NCI-H2196 treated with DMSO at 0.1 percent for 48 hours (cell line): ENCODE data around the gene MC2R.
"Not testable (repeated sequence)": the region's sequence is repeated elsewhere in the genome, so short reads cannot be mapped to it uniquely, and the experiment has no call there.

Experiments
- DNase-seq: peaks from one replicate; lab custom pipeline; 2025; ENCODE audit not compliant: unreplicated experiment; lab: John Stamatoyannopoulos, UW

The MC2R gene

DNA sequence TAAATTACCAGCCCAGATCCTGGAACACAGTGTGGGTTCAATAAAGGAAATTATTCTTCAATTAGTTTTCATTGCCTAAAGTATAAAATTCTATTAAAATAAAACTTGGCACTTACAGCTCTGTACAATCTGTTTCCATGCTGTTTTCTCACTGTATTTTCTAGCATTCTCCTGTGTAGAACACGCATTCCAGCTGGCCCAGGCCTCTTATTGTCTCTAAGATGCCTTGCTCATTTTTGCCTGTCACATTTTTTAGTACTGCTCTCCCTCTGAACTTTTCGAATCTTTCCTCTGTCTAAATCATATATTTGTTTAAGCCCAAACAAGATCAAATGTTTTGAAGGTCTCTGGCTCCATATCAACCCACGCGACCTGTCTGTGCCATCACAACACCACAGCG is 20.8 kb downstream of the MC2R start:
- no peak for DNase-seq

GRCh38 chr18:13893418-13893760 is 21.9 kb downstream of the MC2R start:
- DNase-seq = no peak

DNA sequence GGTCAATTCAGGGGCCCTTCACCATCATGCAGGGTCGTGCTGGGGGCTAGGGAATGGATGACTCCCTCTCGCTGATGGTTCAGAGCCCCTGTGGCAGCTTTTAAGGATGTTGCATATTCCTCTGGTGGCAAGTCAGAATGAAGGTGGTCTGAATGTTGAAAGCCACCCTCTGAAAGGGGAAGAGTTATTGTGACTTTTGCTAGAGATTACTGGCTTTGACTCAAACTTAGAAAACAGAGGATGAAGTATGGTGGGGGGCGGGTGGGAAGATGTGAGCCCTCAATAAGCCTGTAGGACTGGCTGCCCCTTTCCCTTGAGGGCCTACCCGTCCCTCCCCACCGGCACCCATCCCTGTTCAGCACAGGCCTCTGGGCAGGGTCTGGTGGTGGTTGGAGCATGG is 23.2 kb downstream of the MC2R start:
- DNase-seq = no peak

DNA sequence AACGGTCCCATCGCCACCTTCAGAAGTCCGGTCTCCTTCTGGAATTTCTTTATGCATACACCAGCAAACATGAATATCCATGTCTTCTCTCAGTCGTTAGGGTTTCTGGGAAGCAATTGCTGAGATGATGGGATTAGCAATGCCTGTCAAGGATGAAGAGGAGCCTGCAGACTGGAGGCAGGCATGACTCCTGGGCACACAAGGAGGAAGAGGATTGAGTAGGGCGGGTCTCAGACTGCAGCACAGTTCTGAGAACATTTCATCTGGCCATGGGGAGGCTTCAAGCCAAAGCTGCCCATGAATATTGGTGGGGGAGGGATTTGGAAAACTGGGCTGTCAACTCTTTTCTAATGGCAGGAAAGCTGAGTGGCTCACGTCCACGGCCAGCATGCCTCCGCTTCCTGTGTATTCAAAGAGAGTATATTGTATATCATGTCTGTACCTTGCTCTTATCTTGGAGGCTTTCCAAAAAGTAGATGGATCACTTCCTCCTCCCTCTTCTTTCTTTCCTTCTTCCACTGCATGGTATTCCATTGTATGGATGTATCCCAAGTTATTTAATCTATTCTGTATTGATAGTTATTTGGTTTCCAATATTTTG is 24.5 kb downstream of the MC2R start:
- no peak for DNase-seq

GRCh38 chr18:13889671-13890070 is 25.7 kb downstream of the MC2R start:
- no peak for DNase-seq

- no peak for DNase-seq
Measured at GRCh38 chr18:13888191-13888716, 27.1 kb downstream of the MC2R start.

- DNase-seq = no peak
Measured at GRCh38 chr18:13885009-13885408, 30.3 kb downstream of the MC2R start.

- no peak for DNase-seq
Measured at GRCh38 chr18:13879937-13880336, 35.4 kb downstream of the MC2R start.

DNA sequence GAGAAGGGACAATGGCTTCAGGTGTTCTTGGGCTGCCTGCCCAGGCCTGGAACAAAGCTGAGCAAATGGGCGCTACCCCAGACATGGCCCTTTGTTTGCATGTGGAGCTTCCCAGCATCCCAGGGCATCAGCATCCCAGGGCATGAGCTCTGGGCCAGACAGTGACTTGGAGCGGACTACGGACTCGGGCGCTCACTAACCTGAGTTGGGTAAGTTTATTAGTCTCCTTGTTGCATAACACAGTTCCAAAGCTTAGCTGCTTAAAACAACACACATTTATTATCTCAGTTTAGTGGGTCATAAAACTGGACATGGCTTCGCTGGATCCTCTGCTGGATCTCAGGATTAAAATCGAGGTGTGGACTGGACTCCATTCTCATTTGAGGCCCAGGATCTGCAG is 35.8 kb downstream of the MC2R start:
- no peak for DNase-seq

GRCh38 chr18:13878857-13879256 is 36.5 kb downstream of the MC2R start:
- no peak for DNase-seq

DNA sequence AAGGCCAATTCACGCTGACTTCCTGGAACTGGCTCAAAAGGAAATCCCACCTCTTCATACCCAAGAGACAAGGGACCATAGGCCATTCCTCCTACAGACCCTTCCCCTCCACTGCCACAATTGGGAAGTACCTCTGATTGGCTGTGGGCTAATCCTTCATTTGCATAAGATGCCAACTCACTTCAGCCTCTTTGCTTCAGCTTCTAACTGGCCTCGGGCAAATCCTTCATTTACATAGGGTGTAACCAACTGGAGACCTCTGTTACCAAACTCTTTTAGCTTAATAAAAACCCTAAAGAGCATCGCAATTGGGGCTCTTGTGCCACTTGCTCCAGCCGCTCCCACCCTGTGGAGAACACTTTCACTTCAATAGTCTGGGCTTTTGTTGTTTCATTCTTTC is 38.2 kb downstream of the MC2R start:
- no peak for DNase-seq

GRCh38 chr18:13874558-13874957 is 40.8 kb downstream of the MC2R start:
- DNase-seq = no peak

- DNase-seq = no peak
Measured at GRCh38 chr18:13872932-13873331, 42.4 kb downstream of the MC2R start.

- DNase-seq = no peak
Measured at GRCh38 chr18:13872373-13872772, 43.0 kb downstream of the MC2R start.

GRCh38 chr18:13871701-13872100 is 43.6 kb downstream of the MC2R start:
- DNase-seq = no peak

DNA sequence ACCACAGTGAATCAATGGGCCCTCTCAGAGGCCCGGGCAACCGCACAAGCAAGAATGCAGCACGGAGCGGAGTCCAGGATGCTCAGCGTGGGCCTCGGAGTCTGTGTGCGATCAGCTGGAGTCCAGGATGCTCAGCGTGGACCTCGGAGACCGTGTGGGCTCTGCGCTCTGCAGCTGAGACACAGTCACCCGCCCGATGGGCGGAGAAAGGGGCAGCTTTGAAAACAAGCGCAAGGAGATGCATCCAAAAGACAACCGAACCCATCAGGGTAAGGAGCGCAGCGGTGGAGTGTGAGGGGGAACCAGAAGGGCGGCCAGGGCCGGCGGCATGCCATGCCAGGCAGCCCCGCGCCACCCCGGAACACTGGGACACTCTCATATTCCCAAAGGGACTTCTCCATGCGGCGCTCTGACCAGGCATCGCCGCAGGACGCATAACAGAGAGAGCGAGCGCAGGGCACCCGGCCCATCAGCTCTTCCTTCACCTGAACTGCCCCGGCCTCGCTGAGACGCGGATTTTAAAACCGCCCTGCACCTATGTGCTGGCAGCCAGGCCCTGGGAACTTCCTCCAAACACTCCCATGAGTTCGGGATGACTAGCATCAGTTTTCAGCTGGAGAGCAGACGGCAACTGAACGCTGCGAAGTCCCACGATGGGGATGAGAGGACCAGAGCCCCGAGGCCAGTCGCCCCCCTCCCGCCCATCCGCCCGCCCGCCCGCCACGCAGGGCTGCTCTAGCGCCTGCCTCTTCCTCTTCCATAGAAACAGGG is 46.6 kb downstream of the MC2R start:
- no peak for DNase-seq

GRCh38 chr18:13862898-13863297 is 52.4 kb downstream of the MC2R start:
- DNase-seq = not testable (repeated sequence)

DNA sequence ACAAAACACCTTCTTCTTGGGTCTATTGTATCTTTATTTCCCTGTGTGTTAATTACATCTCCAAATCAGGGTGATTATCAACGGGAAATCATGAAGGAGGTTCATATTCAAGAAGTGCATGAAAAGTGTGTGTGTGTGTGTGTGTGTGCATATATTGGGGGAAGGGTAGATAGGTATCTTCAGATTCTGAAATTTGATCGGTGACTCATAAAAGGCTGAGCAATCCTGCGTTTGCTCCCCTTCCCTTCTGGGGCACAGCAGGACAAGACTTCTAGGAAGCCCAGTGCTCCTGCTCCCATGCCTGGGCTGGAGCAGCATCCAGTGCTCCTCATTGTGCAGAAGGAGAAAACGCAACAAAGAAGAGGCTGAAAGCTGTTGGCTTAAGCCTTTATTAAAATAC is 65.5 kb downstream of the MC2R start:
- DNase-seq = no peak

DNA sequence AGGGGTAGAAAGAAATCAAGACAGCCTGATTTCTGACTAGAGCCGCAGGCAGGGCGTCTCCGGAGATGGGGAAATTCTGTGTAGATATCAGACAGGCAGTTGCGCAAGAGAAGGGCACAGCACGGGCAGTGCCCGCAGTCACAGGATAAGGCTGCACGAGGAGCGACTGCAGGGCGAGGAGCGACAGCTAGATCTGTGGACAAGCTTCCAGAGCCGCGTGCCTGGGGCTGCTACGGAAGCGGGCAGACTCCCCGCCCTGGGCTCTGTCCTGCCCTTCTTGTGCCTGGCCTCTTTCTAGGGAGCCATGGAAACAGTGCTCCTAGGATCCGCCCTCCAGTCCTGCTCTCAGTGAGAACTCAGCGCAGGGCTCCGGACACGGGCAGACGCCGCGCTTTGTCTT is 78.8 kb downstream of the MC2R start:
- no peak for DNase-seq

- no peak for DNase-seq
Measured at GRCh38 chr18:13835202-13835601, 80.1 kb downstream of the MC2R start.

- DNase-seq = no peak
Measured at GRCh38 chr18:13834496-13835015, 80.8 kb downstream of the MC2R start.
